Skeletal muscle satellite cell (primary cell): Measurements from ENCODE around the gene NOC2L.
"Not testable (repeated sequence)": the region's sequence is repeated elsewhere in the genome, so short reads cannot be mapped to it uniquely, and the experiment has no call there.

Experiments used
- H3K27me3 ChIP-seq: 2 replicates; pipeline ENCODE4 v1.7.0; 2013; ENCODE audit warnings: low read length; ENCODE audit not compliant: control insufficient read depth, insufficient read depth
- H3K36me3 ChIP-seq: 2 replicates; pipeline ENCODE4 v1.7.0; 2013; ENCODE audit warnings: mild to moderate bottlenecking, control low read depth, low read length; ENCODE audit not compliant: insufficient read depth
- H3K4me1 ChIP-seq: 2 replicates; pipeline ENCODE4 v1.7.0; 2013; ENCODE audit warnings: low read length; ENCODE audit not compliant: control insufficient read depth, insufficient read depth
- H3K4me2 ChIP-seq: 2 replicates; pipeline ENCODE4 v1.7.0; 2013; ENCODE audit warnings: mild to moderate bottlenecking, low read length
- H3K4me3 ChIP-seq: 2 replicates; pipeline ENCODE4 v1.7.0; 2013; ENCODE audit warnings: low read length
- H3K9ac ChIP-seq: 2 replicates; pipeline ENCODE4 v1.7.0; 2013; ENCODE audit warnings: mild to moderate bottlenecking, low read depth, low read length, moderate library complexity
- H3K9me3 ChIP-seq: replicated peaks from 2 replicates; pipeline ENCODE4 v1.7.0; 2013; ENCODE audit warnings: mild to moderate bottlenecking, control low read depth, low read length

Gene NOC2L

DNA sequence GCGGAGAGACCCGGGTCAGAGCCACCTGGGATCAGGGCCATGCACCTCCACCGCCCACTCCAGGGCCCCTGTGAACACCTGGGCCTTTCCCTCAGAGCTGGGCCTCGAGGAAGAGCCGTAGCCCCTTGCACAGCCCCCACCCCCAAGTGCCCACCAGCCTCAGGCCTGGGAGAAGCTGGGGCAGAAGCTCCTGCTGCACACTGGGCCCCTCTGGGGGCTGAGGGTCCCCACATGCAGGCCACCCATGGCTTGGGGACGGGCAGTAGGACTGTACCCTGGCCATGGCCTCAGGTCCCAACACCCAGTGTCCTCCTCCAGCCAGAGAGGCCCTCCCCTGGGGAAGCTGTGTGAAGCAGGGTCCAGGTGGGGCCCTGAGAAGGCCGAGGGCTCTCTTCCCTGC is 6.5 kb downstream of the NOC2L start:
- Histone ChIP-seq H3K4me3 (no peak overlapping the region), H3K9ac (no peak overlapping the region), H3K4me1 (peaks cover 2% of the 10 kb centered on the region), H3K4me2 (no peak overlapping the region), H3K36me3 (peaks cover 82% of the 10 kb centered on the region), H3K9me3 (no peaks in the 10 kb centered on the region), H3K27me3 (no peaks in the 10 kb centered on the region)

DNA sequence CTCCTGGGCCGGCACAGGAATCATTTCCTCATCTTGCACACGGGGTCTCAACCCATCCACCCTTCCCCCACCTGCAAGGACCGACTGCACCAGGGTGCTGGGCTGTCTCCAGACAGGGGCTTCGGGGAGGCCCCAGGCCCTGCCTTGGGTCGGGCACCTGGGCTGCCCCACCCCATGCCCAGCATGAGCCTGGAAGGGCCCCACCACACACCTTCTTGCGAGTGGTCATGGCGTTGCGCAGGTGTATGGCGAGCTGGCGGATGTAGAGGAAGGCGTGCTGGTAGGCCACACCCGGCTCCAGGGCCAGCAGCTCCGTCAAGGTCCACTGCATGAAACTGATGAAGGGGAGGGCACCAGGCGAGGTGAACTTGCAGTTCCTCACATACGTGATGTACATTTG is 6.9 kb downstream of the NOC2L start:
- H3K9ac ChIP-seq, result no peak overlapping the region
- no peak overlapping the region for H3K4me2 ChIP-seq
- no peaks in the 10 kb centered on the region for H3K27me3 ChIP-seq
- no peaks in the 10 kb centered on the region for H3K9me3 ChIP-seq
- H3K36me3 ChIP-seq, result peaks cover 86% of the 10 kb centered on the region
- H3K4me3 ChIP-seq, result no peak overlapping the region
- no peaks in the 10 kb centered on the region for H3K4me1 ChIP-seq

DNA sequence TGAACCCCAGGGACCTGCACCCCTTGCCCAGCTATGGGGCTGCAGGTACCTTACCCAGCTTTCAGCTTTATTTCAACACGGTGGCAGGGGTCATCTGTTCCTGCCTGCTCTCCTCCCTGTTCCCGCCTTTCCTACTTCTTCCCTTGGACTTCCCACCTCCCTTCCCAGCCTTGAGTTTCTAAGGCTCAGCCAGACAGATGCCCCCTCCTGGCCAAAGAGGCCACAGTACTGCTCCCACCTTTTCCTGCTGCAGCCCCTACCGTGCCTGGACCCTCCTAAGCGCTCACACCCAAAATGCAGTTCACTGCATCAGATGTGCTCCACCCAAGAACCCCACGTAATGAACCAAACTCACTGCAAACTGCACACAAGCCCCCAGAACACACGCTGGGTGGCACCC is 7.7 kb downstream of the NOC2L start:
- H3K4me1 ChIP-seq, result no peaks in the 10 kb centered on the region
- no peaks in the 10 kb centered on the region for H3K27me3 ChIP-seq
- peaks cover 88% of the 10 kb centered on the region for H3K36me3 ChIP-seq
- H3K9ac ChIP-seq, result no peak overlapping the region
- no peak overlapping the region for H3K4me2 ChIP-seq
- no peaks in the 10 kb centered on the region for H3K9me3 ChIP-seq
- H3K4me3 ChIP-seq, result no peak overlapping the region

DNA sequence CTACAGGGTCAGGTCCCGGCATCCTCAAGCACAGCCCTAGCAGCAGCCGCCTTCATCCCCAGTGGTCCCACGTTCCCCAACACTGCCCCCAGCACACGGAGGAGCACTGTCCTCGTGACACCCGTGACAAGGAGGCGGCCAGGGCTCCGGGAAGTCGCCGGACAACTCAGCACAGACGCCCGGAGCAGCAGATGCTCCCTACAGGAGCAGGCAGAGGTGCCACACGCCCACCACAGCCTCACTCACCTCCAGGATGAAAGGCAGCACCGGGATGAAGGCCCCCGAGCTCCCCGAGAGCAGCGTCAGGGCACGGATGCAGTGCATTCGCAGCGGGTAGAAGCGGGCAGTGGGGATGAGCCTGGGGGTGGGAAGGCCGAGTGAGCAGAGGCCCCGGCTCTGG is 8.2 kb downstream of the NOC2L start:
- Histone ChIP-seq H3K9ac (no peak overlapping the region), H3K4me3 (no peak overlapping the region), H3K27me3 (no peaks in the 10 kb centered on the region), H3K9me3 (no peaks in the 10 kb centered on the region), H3K4me1 (no peaks in the 10 kb centered on the region), H3K4me2 (no peak overlapping the region), H3K36me3 (peaks cover 88% of the 10 kb centered on the region)

DNA sequence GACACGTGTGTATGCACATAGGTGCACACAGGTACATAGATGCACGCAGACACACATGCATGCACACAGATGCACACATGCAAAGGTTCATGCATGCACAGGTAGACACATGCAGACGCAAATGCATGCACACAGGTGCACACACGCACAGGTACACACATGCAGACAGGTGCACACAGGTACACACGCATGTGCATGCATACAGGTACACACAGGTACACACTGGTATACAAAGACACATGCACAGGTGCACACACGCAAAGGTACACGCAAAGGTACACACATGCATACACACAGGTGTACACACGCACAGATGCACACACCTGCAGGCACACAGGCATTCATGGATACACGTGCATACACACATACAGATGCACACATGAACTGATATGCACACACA is 8.8 kb downstream of the NOC2L start:
- no peak overlapping the region for H3K9ac ChIP-seq
- no peak overlapping the region for H3K4me3 ChIP-seq
- H3K4me1 ChIP-seq, result peaks cover under 1% of the 10 kb centered on the region
- no peaks in the 10 kb centered on the region for H3K9me3 ChIP-seq
- H3K36me3 ChIP-seq, result peaks cover 85% of the 10 kb centered on the region
- no peak overlapping the region for H3K4me2 ChIP-seq
- H3K27me3 ChIP-seq, result no peaks in the 10 kb centered on the region

DNA sequence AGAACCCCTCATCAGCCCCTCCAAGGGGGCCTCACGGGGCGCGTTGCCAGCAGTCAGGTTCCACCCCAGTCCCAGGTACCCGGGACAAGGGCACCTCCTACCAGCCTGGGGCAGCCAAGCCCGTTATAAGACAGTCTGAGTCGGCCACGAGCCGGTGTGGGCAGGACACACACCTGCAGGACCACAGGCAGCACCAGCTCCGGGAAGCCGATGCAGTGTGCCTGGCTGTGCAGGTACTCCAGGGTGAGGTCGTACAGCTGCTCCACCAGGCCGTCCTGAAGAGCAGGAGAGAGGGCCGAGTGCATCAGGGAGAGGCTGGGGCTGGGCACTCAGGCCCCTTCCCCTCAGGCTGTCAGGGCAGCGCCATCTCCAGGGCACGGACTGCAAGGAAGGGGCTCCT is 11.1 kb downstream of the NOC2L start:
- H3K4me3 ChIP-seq, result no peak overlapping the region
- no peak overlapping the region for H3K4me2 ChIP-seq
- no peaks in the 10 kb centered on the region for H3K9me3 ChIP-seq
- peaks cover 22% of the 10 kb centered on the region for H3K4me1 ChIP-seq
- no peaks in the 10 kb centered on the region for H3K27me3 ChIP-seq
- H3K36me3 ChIP-seq, result peaks cover 74% of the 10 kb centered on the region
- no peak overlapping the region for H3K9ac ChIP-seq

DNA sequence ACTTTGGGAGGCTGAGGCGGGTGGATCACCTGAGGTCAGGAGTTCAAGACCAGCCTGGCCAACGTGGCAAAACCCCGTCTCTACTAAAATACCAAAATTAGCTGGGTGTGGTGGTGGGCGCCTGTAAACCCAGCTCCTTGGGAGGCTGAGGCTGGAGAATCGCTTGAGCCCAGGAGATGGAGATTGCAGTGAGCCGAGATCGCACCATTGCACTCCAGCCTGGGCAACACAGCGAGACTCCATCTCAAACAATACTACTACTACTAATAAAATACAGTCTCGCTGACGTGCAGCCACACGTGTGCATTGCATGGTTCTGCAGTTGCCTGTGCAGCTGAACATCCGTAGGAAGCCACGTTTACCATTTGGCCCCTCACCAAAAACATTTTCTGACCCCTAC is 12.2 kb downstream of the NOC2L start:
- H3K4me2 ChIP-seq, H3K4me3 ChIP-seq, H3K9ac ChIP-seq, H3K9me3 ChIP-seq, H3K27me3 ChIP-seq: not testable (repeated sequence)
- H3K36me3 ChIP-seq, result peaks cover 65% of the 10 kb centered on the region
- H3K4me1 ChIP-seq, result peaks cover 32% of the 10 kb centered on the region

DNA sequence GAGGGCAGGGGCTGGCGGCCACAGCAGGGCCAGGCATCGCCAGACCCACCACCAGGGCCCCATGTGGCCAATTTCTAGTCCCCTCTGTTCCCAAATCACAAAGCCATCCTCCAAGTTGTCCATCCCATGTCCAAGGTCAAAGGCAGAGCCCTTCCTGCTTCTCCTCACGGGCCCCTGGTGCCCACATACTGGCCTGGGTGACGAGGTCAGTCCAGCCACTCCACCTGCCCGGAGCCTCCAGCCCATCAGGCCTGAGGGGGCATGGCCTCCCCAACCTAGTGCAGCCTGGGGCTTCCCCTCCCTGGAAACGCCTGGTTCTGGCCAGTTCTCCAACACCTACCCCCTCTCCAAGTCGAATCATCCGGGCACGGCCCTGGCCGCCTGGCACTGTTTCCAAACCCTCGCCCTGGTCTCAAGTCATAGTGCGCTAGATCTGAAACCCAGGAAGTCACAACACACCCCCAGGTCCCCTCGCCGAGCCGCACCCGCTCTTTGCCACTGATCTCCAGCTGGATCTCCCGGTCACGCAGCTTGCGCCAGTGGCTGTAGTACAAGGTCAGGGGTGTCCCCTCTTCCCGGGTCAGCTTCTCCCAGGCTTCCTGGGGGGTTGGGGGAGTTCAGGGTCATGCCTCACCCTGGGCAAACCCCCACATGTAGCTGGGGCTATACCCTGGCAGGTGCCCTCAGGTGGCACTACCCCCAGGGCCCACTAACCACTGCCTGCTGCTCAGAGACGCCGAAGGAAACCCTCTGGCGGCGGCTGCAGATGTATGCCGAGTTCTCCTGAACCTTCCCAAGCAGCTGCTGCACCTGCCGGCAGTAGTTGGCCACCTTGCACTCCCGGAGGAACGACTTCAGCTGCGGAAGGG is 13.1 kb downstream of the NOC2L start:
- no peak overlapping the region for H3K4me3 ChIP-seq
- H3K27me3 ChIP-seq, result no peaks in the 10 kb centered on the region
- no peak overlapping the region for H3K4me2 ChIP-seq
- peaks cover 60% of the 10 kb centered on the region for H3K36me3 ChIP-seq
- no peak overlapping the region for H3K9ac ChIP-seq
- H3K4me1 ChIP-seq, result peaks cover 38% of the 10 kb centered on the region
- no peaks in the 10 kb centered on the region for H3K9me3 ChIP-seq

DNA sequence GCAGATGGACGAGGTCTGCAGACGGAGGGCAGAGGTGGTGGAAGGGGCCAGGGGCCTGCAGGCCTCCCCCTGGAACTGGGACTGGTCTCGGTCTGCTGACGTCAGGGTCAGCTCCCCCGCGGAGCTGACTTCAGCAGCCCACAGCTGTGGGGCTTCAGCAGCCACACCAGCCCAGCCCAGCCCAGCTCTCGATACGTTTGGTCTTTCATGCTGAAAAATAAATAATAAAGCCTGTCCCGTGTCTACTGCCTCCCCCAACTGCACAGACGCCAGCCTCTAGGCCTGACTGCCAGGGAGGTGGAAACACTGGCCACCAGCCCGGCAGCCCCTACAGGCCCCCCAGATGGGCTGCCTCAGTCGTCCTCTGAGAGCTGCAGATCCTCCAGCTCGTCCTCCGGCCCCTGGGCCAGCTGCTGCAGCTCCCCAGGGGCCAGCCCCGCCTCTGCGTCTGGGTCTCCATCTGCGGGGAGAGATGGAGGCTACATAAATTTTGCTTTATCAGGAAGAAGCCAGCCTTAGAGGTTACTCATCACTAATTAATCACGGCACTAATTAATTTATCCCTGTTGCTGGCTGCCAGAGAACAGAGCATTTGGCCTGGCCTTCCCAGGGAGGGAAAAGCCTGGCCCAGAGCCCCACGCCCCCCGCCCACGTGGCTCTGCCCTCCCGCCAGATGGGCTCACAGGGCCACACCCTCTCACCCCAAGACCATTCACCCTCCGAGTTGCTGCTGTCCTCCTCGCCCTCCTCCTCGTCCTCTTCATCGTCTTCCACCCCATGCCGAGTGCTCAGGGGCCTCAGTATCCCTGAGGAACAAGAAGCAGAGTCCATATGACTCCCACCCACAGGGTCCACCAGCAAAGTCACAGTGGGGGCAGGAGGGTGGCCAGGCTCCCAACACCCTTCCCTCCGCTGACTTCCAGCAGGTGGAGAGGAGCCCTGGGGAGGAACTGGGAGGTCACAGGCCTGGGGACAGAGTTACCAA is 14.4 kb downstream of the NOC2L start:
- peaks cover 47% of the 10 kb centered on the region for H3K36me3 ChIP-seq
- H3K4me2 ChIP-seq, result no peak overlapping the region
- H3K4me3 ChIP-seq, result no peak overlapping the region
- H3K4me1 ChIP-seq, result peaks cover 50% of the 10 kb centered on the region
- H3K9me3 ChIP-seq, result no peaks in the 10 kb centered on the region
- H3K9ac ChIP-seq, result no peak overlapping the region
- H3K27me3 ChIP-seq, result no peaks in the 10 kb centered on the region

DNA sequence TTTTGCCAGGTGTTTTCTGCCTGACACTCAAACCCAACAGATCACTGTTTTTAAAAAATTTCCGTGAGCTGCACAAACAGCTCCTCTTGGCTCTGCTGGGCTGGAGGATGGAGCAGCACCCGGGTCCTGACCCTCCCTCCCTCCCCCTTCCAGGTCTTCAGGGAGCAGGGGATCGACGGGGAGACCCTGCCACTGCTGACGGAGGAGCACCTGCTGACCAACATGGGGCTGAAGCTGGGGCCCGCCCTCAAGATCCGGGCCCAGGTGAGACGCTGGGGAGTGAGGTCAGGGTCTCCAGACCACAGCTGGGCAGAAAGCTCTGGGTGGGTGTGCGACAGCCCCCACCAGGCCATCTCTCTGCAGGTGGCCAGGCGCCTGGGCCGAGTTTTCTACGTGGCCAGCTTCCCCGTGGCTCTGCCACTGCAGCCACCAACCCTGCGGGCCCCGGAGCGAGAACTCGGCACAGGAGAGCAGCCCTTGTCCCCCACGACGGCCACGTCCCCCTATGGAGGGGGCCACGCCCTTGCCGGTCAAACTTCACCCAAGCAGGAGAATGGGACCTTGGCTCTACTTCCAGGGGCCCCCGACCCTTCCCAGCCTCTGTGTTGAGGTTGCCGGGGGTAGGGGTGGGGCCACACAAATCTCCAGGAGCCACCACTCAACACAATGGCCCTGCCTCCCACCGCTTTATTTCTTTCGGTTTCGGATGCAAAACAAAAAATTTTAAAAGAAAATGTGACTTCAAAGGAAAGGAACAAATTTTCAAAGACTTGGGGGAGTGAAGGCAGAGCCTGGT is 15.3 kb downstream of the NOC2L start:
- H3K36me3 ChIP-seq, result peaks cover 39% of the 10 kb centered on the region

More for the DNA sequence above, 15.3 kb downstream of the NOC2L start:
- Histone ChIP-seq H3K4me1 (peaks cover 59% of the 10 kb centered on the region), H3K9ac (no peak overlapping the region), H3K4me2 (no peak overlapping the region), H3K4me3 (no peak overlapping the region), H3K9me3 (no peaks in the 10 kb centered on the region), H3K27me3 (no peaks in the 10 kb centered on the region)
